Uterus (tissue), 2 donors: ENCODE results near the gene GMDS.

ENCODE experiments used
- POLR2A ChIP-seq, 2 donors: fragments of 450-650 bp; IDR thresholded peaks; one replicate each; pipeline ENCODE4 v1.6.1; 2016; ENCODE audit warnings: antibody characterized with exemption in 2 of 2, mild to moderate bottlenecking in 1 of 2, moderate library complexity in 1 of 2
- TF ChIP-seq, protein P1 (sequence below), 4 experiments: fragments of 200-600 bp in 2 of 4; fragments of 450-650 bp in 2 of 4; sonication (generic) in 2 of 4; IDR thresholded peaks; one replicate each; pipeline ENCODE4 v1.5.1; 2016 to 2019; ENCODE audit warnings: antibody characterized with exemption in 4 of 4, mild to moderate bottlenecking in 2 of 4, moderate library complexity in 1 of 4

DNA sequence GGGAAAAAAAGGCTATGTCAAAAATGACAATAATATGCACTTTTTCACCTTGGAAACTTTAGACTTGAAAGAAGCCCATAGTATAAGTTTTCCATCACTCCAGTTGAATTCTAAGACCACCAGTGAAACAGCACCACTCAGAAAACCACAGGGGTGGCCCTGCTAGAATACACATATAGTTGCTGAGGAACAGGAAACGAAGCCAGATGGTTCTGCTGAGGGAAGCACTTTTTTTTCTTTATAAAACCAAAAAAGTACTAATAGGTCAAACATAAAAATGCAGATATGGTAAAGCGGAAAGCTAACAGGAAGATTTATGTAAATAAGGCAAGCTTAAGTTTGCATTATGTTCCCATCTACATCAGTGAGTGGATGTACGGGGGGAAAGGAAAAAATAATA lies 331.8 kb downstream of the GMDS start:
- TF ChIP-seq, protein P1, sequence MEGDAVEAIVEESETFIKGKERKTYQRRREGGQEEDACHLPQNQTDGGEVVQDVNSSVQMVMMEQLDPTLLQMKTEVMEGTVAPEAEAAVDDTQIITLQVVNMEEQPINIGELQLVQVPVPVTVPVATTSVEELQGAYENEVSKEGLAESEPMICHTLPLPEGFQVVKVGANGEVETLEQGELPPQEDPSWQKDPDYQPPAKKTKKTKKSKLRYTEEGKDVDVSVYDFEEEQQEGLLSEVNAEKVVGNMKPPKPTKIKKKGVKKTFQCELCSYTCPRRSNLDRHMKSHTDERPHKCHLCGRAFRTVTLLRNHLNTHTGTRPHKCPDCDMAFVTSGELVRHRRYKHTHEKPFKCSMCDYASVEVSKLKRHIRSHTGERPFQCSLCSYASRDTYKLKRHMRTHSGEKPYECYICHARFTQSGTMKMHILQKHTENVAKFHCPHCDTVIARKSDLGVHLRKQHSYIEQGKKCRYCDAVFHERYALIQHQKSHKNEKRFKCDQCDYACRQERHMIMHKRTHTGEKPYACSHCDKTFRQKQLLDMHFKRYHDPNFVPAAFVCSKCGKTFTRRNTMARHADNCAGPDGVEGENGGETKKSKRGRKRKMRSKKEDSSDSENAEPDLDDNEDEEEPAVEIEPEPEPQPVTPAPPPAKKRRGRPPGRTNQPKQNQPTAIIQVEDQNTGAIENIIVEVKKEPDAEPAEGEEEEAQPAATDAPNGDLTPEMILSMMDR (IDR thresholded peaks at IDR 0.05) = no peak
- TF ChIP-seq POLR2A (IDR thresholded peaks at IDR 0.05) = no peak
